ENCODE measurements around the gene SSC4D. TPM values are rescaled to one million over a fixed set of nuclear protein-coding genes. Genes with fewer than 3 reads are reported as not detected.
A peak's percentile ranks its signal among the peaks of the same experiment; 100 is the strongest.

SSC4D gene
- total RNA-seq, 1 donor from 2014 or later, result 0.99 TPM

DNA sequence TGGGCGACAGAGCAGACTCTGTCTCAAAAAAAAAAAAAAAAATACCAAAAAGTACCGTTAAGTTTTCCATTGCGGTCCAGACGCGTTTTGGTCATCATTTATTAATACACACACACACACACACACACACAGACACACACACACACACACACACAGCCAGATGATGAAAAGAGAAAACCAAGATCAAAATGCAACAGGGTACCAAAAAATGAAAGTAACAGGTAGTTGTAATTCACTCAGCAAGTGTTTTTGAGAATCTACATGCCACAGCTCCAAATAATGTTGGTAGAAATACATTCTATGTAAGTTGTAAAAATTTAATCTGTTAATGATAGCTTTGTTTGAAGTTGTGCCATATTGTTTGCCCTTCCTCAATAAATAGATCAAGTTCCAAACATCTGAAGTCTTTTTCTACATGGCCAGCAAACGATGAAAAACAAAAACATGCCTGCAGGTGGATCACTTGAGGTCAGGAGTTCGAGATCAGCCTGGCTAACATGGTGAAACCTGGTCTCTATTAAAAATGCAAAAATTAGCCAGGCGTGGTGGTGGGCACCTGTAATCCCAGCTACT lies 60.1 kb downstream of the SSC4D start:
- no peak overlapping the region for H3K27ac ChIP-seq (replicated peaks)
- H3K36me3 ChIP-seq, result peaks cover 59% of the 10 kb centered on the region
- H3K4me3 ChIP-seq, result no peak overlapping the region
- no peak for TF ChIP-seq CTCF (IDR thresholded peaks at IDR 0.05; ENCODE audit: borderline replicate concordance)
- DNase-seq, result no peak
- intact Hi-C loops (cut with micrococcal nuclease), result no loop called here
- no peaks in the 10 kb centered on the region for H3K27me3 ChIP-seq (ENCODE audit: low read depth)
- H3K9me3 ChIP-seq (replicated peaks), result no peaks in the 10 kb centered on the region
- peaks cover 98% of the 10 kb centered on the region for H3K4me1 ChIP-seq

DNA sequence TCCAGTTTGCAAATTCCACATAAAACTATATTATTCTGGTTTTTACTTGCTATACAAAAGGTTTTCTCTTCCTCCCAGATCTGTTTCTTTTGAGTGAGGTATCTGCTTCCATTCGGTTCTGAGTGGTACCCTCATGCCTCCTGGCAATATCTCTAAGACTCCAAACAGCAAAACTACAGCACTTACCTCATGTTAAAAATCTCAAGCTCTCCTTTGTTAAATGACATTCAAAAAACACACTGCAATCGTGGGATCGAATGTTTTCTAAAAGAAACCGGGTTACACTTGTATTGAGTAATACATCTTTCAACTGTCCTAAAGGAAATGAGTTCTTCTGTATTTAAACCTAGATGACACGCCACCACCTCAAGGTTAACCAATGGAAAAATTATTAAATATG lies 61.8 kb downstream of the SSC4D start:
- no peak for TF ChIP-seq CTCF (IDR thresholded peaks at IDR 0.05; ENCODE audit: borderline replicate concordance)
- Histone ChIP-seq H3K27me3 (ENCODE audit: low read depth) (no peaks in the 10 kb centered on the region), H3K27ac (replicated peaks) (peak overlapping the region; percentile 60), H3K4me1 (peaks cover 98% of the 10 kb centered on the region), H3K4me3 (no peak overlapping the region), H3K9me3 (replicated peaks) (no peaks in the 10 kb centered on the region), H3K36me3 (peaks cover 75% of the 10 kb centered on the region)
- no peak for DNase-seq
- intact Hi-C loops (cut with micrococcal nuclease), result no loop called here

GRCh38 chr7:76346778-76347177 lies 62.7 kb downstream of the SSC4D start:
- Histone ChIP-seq H3K27me3 (ENCODE audit: low read depth) (no peaks in the 10 kb centered on the region), H3K9me3 (replicated peaks) (no peaks in the 10 kb centered on the region), H3K4me3 (no peak overlapping the region), H3K36me3 (peaks cover 80% of the 10 kb centered on the region), H3K4me1 (peaks cover 98% of the 10 kb centered on the region), H3K27ac (replicated peaks) (peak overlapping the region; percentile 60)
- no peak for DNase-seq
- intact Hi-C loops (cut with micrococcal nuclease), result no loop called here
- TF ChIP-seq CTCF (IDR thresholded peaks at IDR 0.05; ENCODE audit: borderline replicate concordance), result no peak

GRCh38 chr7:76346097-76346496 lies 63.4 kb downstream of the SSC4D start:
- Histone ChIP-seq H3K27me3 (ENCODE audit: low read depth) (no peaks in the 10 kb centered on the region), H3K9me3 (replicated peaks) (no peaks in the 10 kb centered on the region), H3K4me1 (peaks cover 98% of the 10 kb centered on the region), H3K4me3 (no peak overlapping the region), H3K36me3 (peaks cover 80% of the 10 kb centered on the region), H3K27ac (replicated peaks) (peak overlapping the region; percentile 60)
- intact Hi-C loops (cut with micrococcal nuclease), result no loop called here
- no peak for DNase-seq
- TF ChIP-seq CTCF (IDR thresholded peaks at IDR 0.05; ENCODE audit: borderline replicate concordance), result no peak

DNA sequence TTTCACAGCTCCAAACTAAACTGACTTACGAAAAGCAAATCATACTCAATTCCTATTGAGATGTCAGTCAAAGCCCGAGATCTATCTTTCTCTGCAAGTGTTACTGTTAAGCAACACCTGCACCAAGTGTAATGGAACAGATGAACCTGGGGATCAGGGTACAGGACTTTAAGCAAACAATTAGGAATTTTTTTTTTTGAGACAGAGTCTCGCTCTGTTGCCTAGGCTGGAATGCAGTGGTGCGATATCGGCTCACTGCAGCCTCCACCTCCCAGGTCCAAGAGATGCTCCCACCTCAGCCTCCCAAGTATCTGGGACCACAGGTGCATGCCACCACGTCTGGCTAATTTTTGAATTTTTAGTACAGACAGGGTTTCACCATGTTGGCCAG lies 65.6 kb downstream of the SSC4D start:
- Histone ChIP-seq H3K4me1 (peaks cover 100% of the 10 kb centered on the region), H3K27me3 (ENCODE audit: low read depth) (no peaks in the 10 kb centered on the region), H3K9me3 (replicated peaks) (no peaks in the 10 kb centered on the region), H3K4me3 (no peak overlapping the region), H3K27ac (replicated peaks) (peak overlapping the region; percentile 11), H3K36me3 (peaks cover 72% of the 10 kb centered on the region)
- no peak for DNase-seq
- no peak for TF ChIP-seq CTCF (IDR thresholded peaks at IDR 0.05; ENCODE audit: borderline replicate concordance)
- intact Hi-C loops (cut with micrococcal nuclease), result no loop called here

Data from left ventricle myocardium inferior (tissue), 1 donor.